K562 (cell line): ENCODE data around the gene GALNT13. TPM values are rescaled to one million over a fixed set of nuclear protein-coding genes. Genes with fewer than 3 reads are reported as not detected.

ENCODE experiments used
- ATAC-seq: fragments of 200-7000 bp; cut with Tn5 transposase; 3 replicates; pipeline ENCODE4 v1.9.1; 2020; ENCODE audit warnings: moderate library complexity
- BruUV-seq: library from RNA; stranded (reverse); fragments of 400-500 nt; replicated peaks from 2 replicates; lab custom pipeline; 2021; lab: Mats Ljungman, UMichigan
- CTCF ChIA-PET: fragments of 300-600 bp; formaldehyde crosslinking; extraction: SDS; loops from one replicate; lab custom pipeline; 2021; ENCODE audit warnings: low intra/inter-chr PET ratio; lab: Yijun Ruan, JAX
- POLR2A ChIA-PET: fragments of 300-600, 350-650 bp; sonication (Branson Sonifier 250); formaldehyde crosslinking; extraction: SDS; loops from one replicate; lab custom pipeline; 2021; ENCODE audit warnings: antibody characterized with exemption, inconsistent platforms; lab: Yijun Ruan, JAX
- DNase-seq, 4 experiments: peaks; one replicate each; pipeline versions ENCODE4 v3.0.0 to v3.0.0-alpha.2; 2011 to 2018; ENCODE audit warnings: low spot score in 3 of 4, mixed read lengths in 3 of 4; ENCODE audit errors: extremely low read depth in 1 of 4
- FAIRE-seq: peaks from 2 replicates; lab custom pipeline; 2011; peaks lifted over from hg19 to GRCh38; lab: Jason Lieb, UNC
- H2AFZ ChIP-seq: 2 replicates; pipeline ENCODE4 v1.6.0; 2011; ENCODE audit warnings: low read depth, low read length, control low read depth, inconsistent platforms
- H3K27ac ChIP-seq: fragments of 200-600 bp; 3 replicates; pipeline ENCODE4 v1.8.0; 2011; ENCODE audit warnings: low read depth, mild to moderate bottlenecking, control low read depth, inconsistent platforms, low read length, moderate library complexity, mixed read lengths; ENCODE audit errors: extremely low read depth
- H3K27me3 ChIP-seq, 2 experiments: fragments of 300-600 bp in 1 of 2; 2 replicates in 1 of 2; 3 replicates in 1 of 2; pipeline versions ENCODE4 v1.6.0 to v1.8.0; 2011; ENCODE audit warnings: inconsistent platforms in 2 of 2, low read length in 2 of 2, mild to moderate bottlenecking in 1 of 2, mixed read lengths in 1 of 2, moderate library complexity in 1 of 2; ENCODE audit not compliant: control insufficient read depth in 2 of 2, insufficient read depth in 2 of 2
- H3K36me3 ChIP-seq: fragments of 300-600 bp; 3 replicates; pipeline ENCODE4 v1.8.0; 2011; ENCODE audit warnings: mild to moderate bottlenecking, low read length, inconsistent platforms; ENCODE audit not compliant: control insufficient read depth, insufficient read depth
- H3K4me1 ChIP-seq, 2 experiments: fragments of 200-600 bp in 1 of 2; replicated peaks in 1 of 2; 2 replicates in 1 of 2; 3 replicates in 1 of 2; pipeline versions ENCODE4 v1.5.1 to v1.8.0; 2011; ENCODE audit warnings: inconsistent platforms in 2 of 2, low read length in 2 of 2, mild to moderate bottlenecking in 1 of 2, mixed read lengths in 1 of 2, moderate library complexity in 1 of 2; ENCODE audit not compliant: control insufficient read depth in 2 of 2, insufficient read depth in 2 of 2
- H3K4me2 ChIP-seq: 2 replicates; pipeline ENCODE4 v1.6.1; 2011; ENCODE audit warnings: low read length, control low read depth, inconsistent platforms, mixed read lengths; ENCODE audit not compliant: insufficient read depth
- H3K4me3 ChIP-seq: fragments of 200-600 bp; sonication (generic), shearing (Covaris generic); 2 replicates; pipeline ENCODE4 v1.5.1; 2016; ENCODE audit warnings: control low read depth, inconsistent platforms
- H3K79me2 ChIP-seq: fragments of 200-600 bp; 3 replicates; pipeline ENCODE4 v1.8.0; 2011; ENCODE audit warnings: low read length, inconsistent platforms; ENCODE audit not compliant: control insufficient read depth, insufficient read depth
- H3K9ac ChIP-seq, 2 experiments: 2 replicates each; pipeline versions ENCODE4 v1.6.0 to v1.6.1; 2011; ENCODE audit warnings: low read depth in 2 of 2, low read length in 2 of 2, control low read depth in 1 of 2, inconsistent platforms in 1 of 2, mild to moderate bottlenecking in 1 of 2, mixed read lengths in 1 of 2; ENCODE audit not compliant: insufficient read depth in 1 of 2
- H3K9me1 ChIP-seq: one replicate; pipeline ENCODE4 v1.6.0; 2011; ENCODE audit warnings: inconsistent platforms, mild to moderate bottlenecking, low read length, moderate library complexity; ENCODE audit not compliant: control insufficient read depth, insufficient read depth
- H3K9me3 ChIP-seq: replicated peaks from 2 replicates; pipeline ENCODE4 v1.5.1; 2011; ENCODE audit warnings: low read depth, low read length, inconsistent platforms; ENCODE audit not compliant: control insufficient read depth, insufficient read depth
- H4K20me1 ChIP-seq: replicated peaks from 2 replicates; pipeline ENCODE4 v1.6.1; 2011; ENCODE audit warnings: low read length, inconsistent platforms, mixed read lengths; ENCODE audit not compliant: control insufficient read depth, insufficient read depth
- ADNP ChIP-seq: fragments of 200-800 bp; sonication (Bioruptor generic); IDR thresholded peaks from 2 replicates; pipeline ENCODE4 v1.6.1; 2016; ENCODE audit warnings: missing genetic modification characterization, missing compliant biosample characterization
- HMGXB4 ChIP-seq: sonication (generic); formaldehyde crosslinking; IDR thresholded peaks from 2 replicates; pipeline ENCODE4 v1.8.1; 2023; ENCODE audit warnings: mild to moderate bottlenecking, missing genetic modification reagents
- JUN ChIP-seq, 2 experiments: sonication (generic) in 1 of 2; formaldehyde crosslinking in 1 of 2; IDR thresholded peaks; 2 replicates each; pipeline versions ENCODE4 v1.6.1 to v1.8.0; 2012 to 2022; ENCODE audit warnings: borderline replicate concordance in 2 of 2, mild to moderate bottlenecking in 2 of 2, improper control_type of control experiment in 1 of 2, low read depth in 1 of 2, low read length in 1 of 2, missing genetic modification reagents in 1 of 2
- RBM17 ChIP-seq: fragments of 200-400 bp; formaldehyde crosslinking; IDR thresholded peaks from 2 replicates; pipeline ENCODE4 v1.6.1; 2017; ENCODE audit warnings: low read depth, mild to moderate bottlenecking, low read length, borderline replicate concordance
- ZNF174 ChIP-seq: fragments of 250-450 bp; sonication (Bioruptor Pico); IDR thresholded peaks from 2 replicates; pipeline ENCODE4 v1.4.0; 2020; ENCODE audit warnings: mild to moderate bottlenecking
- WGBS: fragments of 100-300 bp; shearing (Covaris generic); methylation state at CpG from one replicate; pipeline ENCODE4 v1.1.6; 2016; ENCODE audit warnings: low coverage, mixed read lengths; ENCODE audit not compliant: insufficient coverage; ENCODE audit errors: missing lambda C conversion rate; 5-methylcytosine and 5-hydroxymethylcytosine counted together
- in situ Hi-C: fragments of 300-500 bp; cut with MboI; formaldehyde crosslinking; loops from 4 replicates; pipeline ENCODE4 v1.15.0; 2018; ENCODE audit warnings: inconsistent platforms, mixed read lengths
- intact Hi-C: fragments of 100-400 bp; cut with micrococcal nuclease; formaldehyde crosslinking; loops from 2 replicates; pipeline ENCODE4 v1.14.2; 2022
- polyA plus RNA-seq, 8 experiments: library from polyadenylated mRNA; depleted of rRNA in 4 of 8; stranded (reverse) in 5 of 8; unstranded in 3 of 8; fragments of >200 nt; fragmentation: Nextera tagmentation in 2 of 8; fragmentation: Illumina TruSeq in 1 of 8; extraction: Ambion mirVana in 2 of 8; extraction: Trizol in 1 of 8; gene quantifications; 2 replicates each; pipeline versions ENCODE4 v1.2.1 to v1.2.3, GENCODE V29; 2011 to 2014; ENCODE audit warnings: inconsistent platforms in 1 of 8, missing spikeins in 1 of 8
- total RNA-seq, 7 experiments: library from RNA; depleted of rRNA in 6 of 7; stranded (reverse); fragments of >200 nt in 6 of 7; fragmentation: Illumina TruSeq in 2 of 7; extraction: Trizol in 2 of 7; gene quantifications; 2 replicates each; pipeline versions ENCODE4 v1.2.1 to v1.2.3, GENCODE V29; 2011 to 2021; ENCODE audit warnings: low replicate concordance in 1 of 7
- TF ChIP-seq, protein P1 (sequence below): fragments of 450-650 bp; formaldehyde crosslinking; IDR thresholded peaks from 2 replicates; pipeline ENCODE4 v1.4.0; 2022; ENCODE audit warnings: missing genetic modification characterization
- TF ChIP-seq, protein P2 (sequence below): sonication (generic); formaldehyde crosslinking; IDR thresholded peaks from 2 replicates; pipeline ENCODE4 v1.8.1; 2022; ENCODE audit warnings: missing genetic modification reagents

The GALNT13 gene
- total and polyA plus RNA-seq, 9 of the 15 experiments (the other 6 are each of a cell fraction or from before 2014, with no cell fraction given), result not detected

DNA sequence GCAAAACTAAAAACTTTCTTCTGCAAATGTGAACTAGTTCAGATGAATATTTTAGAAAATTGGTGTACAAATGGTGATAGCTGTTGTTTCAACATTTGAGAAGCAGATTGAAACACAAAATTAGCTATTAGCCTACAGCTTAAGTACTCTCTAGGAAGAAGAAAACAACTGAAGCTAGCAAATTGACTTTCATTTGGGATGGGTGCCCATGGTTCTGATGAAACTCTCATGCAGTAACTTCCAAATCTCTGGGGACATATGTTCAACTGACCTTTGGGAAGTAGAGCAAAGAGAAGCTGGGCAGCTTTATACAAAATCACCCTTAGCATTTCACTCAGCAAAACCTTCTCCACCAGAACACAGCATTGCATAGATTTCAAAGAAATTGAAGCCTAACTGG lies 119.0 kb downstream of the GALNT13 start (continued):
- no peak for TF ChIP-seq ADNP (tag)
- TF ChIP-seq JUN (IDR thresholded peaks at IDR 0.05; ENCODE audit: borderline replicate concordance, low read depth, low read length), result no peak
- no peak for TF ChIP-seq JUN (CRISPR knock-in tag; IDR thresholded peaks at IDR 0.05; ENCODE audit: borderline replicate concordance)

GRCh38 chr2:154013514-154013913 lies 141.8 kb downstream of the GALNT13 start:
- TF ChIP-seq, protein P1, sequence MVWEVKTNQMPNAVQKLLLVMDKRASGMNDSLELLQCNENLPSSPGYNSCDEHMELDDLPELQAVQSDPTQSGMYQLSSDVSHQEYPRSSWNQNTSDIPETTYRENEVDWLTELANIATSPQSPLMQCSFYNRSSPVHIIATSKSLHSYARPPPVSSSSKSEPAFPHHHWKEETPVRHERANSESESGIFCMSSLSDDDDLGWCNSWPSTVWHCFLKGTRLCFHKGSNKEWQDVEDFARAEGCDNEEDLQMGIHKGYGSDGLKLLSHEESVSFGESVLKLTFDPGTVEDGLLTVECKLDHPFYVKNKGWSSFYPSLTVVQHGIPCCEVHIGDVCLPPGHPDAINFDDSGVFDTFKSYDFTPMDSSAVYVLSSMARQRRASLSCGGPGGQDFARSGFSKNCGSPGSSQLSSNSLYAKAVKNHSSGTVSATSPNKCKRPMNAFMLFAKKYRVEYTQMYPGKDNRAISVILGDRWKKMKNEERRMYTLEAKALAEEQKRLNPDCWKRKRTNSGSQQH (CRISPR knock-in tag), result no peak
- TF ChIP-seq RBM17, result no peak
- TF ChIP-seq HMGXB4 (CRISPR knock-in tag), result no peak
- TF ChIP-seq, protein P2, sequence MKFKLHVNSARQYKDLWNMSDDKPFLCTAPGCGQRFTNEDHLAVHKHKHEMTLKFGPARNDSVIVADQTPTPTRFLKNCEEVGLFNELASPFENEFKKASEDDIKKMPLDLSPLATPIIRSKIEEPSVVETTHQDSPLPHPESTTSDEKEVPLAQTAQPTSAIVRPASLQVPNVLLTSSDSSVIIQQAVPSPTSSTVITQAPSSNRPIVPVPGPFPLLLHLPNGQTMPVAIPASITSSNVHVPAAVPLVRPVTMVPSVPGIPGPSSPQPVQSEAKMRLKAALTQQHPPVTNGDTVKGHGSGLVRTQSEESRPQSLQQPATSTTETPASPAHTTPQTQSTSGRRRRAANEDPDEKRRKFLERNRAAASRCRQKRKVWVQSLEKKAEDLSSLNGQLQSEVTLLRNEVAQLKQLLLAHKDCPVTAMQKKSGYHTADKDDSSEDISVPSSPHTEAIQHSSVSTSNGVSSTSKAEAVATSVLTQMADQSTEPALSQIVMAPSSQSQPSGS, result no peak
- no peak for TF ChIP-seq ZNF174
- H3K27ac ChIP-seq, result no peak overlapping the region
- H3K36me3 ChIP-seq, result no peaks in the 10 kb centered on the region
- no peaks in the 10 kb centered on the region for H3K27me3 ChIP-seq
- no peak overlapping the region for H3K4me3 ChIP-seq
- H2AFZ ChIP-seq, result no peak overlapping the region
- no peaks in the 10 kb centered on the region for H3K79me2 ChIP-seq
- H3K4me2 ChIP-seq, result no peak overlapping the region
- no peaks in the 10 kb centered on the region for H3K9me1 ChIP-seq
- FAIRE-seq (no peak), DNase-seq (no peak), ATAC-seq (no peak)
- 7% methylated on average over 16 of the region's 17 CpGs for WGBS
- in situ Hi-C loops, result no loop called here
- intact Hi-C loops, result no loop called here
- BruUV-seq, result no TSS peak
- POLR2A ChIA-PET, result no interaction called here
- CTCF ChIA-PET, result no interaction called here
- no peak overlapping the region for H3K9ac ChIP-seq
- no peaks in the 10 kb centered on the region for H4K20me1 ChIP-seq
- no peaks in the 10 kb centered on the region; the same call in 1 of the 2 replicates for H3K9me3 ChIP-seq
- no peaks in the 10 kb centered on the region for H3K4me1 ChIP-seq
